Hepatocyte (in vitro differentiated cells): ENCODE data around the gene PLCL2. TPM values are rescaled to one million over a fixed set of nuclear protein-coding genes. Genes with fewer than 3 reads are reported as not detected.

Experiments
- DNase-seq: peaks from one replicate; pipeline ENCODE4 v3.0.0-alpha.2; 2016; ENCODE audit warnings: low spot score
- H2AFZ ChIP-seq: fragments of 200-600 bp; sonication (generic); 2 replicates; pipeline ENCODE4 v1.6.0; 2016; ENCODE audit warnings: antibody characterized with exemption, mild to moderate bottlenecking
- H3K27ac ChIP-seq: fragments of 200-600 bp; sonication (generic); 2 replicates; pipeline ENCODE4 v1.5.1; 2016; ENCODE audit warnings: mild to moderate bottlenecking
- H3K27me3 ChIP-seq: fragments of 200-600 bp; sonication (generic); 2 replicates; pipeline ENCODE4 v1.6.1; 2016
- H3K36me3 ChIP-seq: fragments of 200-600 bp; sonication (generic); replicated peaks from 2 replicates; pipeline ENCODE4 v1.5.1; 2016; ENCODE audit warnings: low read depth; ENCODE audit not compliant: insufficient read depth
- H3K4me1 ChIP-seq: fragments of 200-600 bp; sonication (generic); 2 replicates; pipeline ENCODE4 v1.5.1; 2016; ENCODE audit warnings: mild to moderate bottlenecking, moderate library complexity; ENCODE audit not compliant: insufficient read depth
- H3K4me2 ChIP-seq: fragments of 200-600 bp; sonication (generic); 2 replicates; pipeline ENCODE4 v1.6.0; 2016
- H3K4me3 ChIP-seq: fragments of 200-600 bp; sonication (generic); 2 replicates; pipeline ENCODE4 v1.5.1; 2016; ENCODE audit warnings: mild to moderate bottlenecking
- H3K79me2 ChIP-seq: fragments of 200-600 bp; sonication (generic); 2 replicates; pipeline ENCODE4 v1.6.0; 2017; ENCODE audit warnings: mild to moderate bottlenecking
- H3K9me2 ChIP-seq: fragments of 200-600 bp; sonication (generic); replicated peaks from 2 replicates; pipeline ENCODE4 v1.6.0; 2017; ENCODE audit warnings: mild to moderate bottlenecking; ENCODE audit not compliant: insufficient read depth
- H3K9me3 ChIP-seq: fragments of 200-600 bp; sonication (generic); 2 replicates; pipeline ENCODE4 v1.5.1; 2016; ENCODE audit warnings: low read depth, mild to moderate bottlenecking
- H4K20me1 ChIP-seq: fragments of 200-600 bp; sonication (generic); 2 replicates; pipeline ENCODE4 v1.6.0; 2016; ENCODE audit warnings: mild to moderate bottlenecking; ENCODE audit not compliant: insufficient read depth, poor library complexity, severe bottlenecking
- EZH2 ChIP-seq: fragments of 200-600 bp; sonication (generic); IDR thresholded peaks from 2 replicates; pipeline ENCODE4 v1.6.1; 2016; ENCODE audit warnings: antibody characterized with exemption, mild to moderate bottlenecking, borderline replicate concordance
- EZH2phosphoT487 ChIP-seq: fragments of 200-600 bp; sonication (generic); IDR thresholded peaks from one replicate; pipeline ENCODE4 v1.6.1; 2018; ENCODE audit warnings: antibody characterized with exemption, mild to moderate bottlenecking, low read depth, moderate library complexity; ENCODE audit not compliant: unreplicated experiment, severe bottlenecking
- WGBS: methylation state at CpG from one replicate; pipeline ENCODE4 v1.1.6; 2016; ENCODE audit warnings: low lambda C conversion rate; ENCODE audit errors: missing lambda C conversion rate; 5-methylcytosine and 5-hydroxymethylcytosine counted together
- polyA plus RNA-seq: library from polyadenylated mRNA; unstranded; fragments of >200 nt; fragmentation: Nextera tagmentation; extraction: Ambion mirVana; gene quantifications from 2 replicates; pipeline ENCODE4 v1.2.1, GENCODE V29; 2016
- total RNA-seq: library from RNA; depleted of rRNA; stranded (reverse); fragments of >200 nt; gene quantifications from 2 replicates; pipeline ENCODE4 v1.2.3, GENCODE V29; 2014
- TF ChIP-seq, protein P1 (sequence below): fragments of 200-600 bp; sonication (generic); IDR thresholded peaks from 2 replicates; pipeline ENCODE4 v1.5.1; 2016; ENCODE audit warnings: antibody characterized with exemption, mild to moderate bottlenecking; ENCODE audit not compliant: poor library complexity

Gene PLCL2
- total and polyA plus RNA-seq, 2 experiments from 2014 or later, result 3.2 to 14.2 TPM

- DNase-seq, result no peak
Measured at GRCh38 chr3:17047894-17048293, 163.1 kb downstream of the PLCL2 start.

GRCh38 chr3:17050071-17050470, 165.3 kb downstream of the PLCL2 start:
- H3K4me2 ChIP-seq, result no peak overlapping the region

More at GRCh38 chr3:17047894-17048293, 163.1 kb downstream of the PLCL2 start:
- Histone ChIP-seq H3K4me3 (no peak overlapping the region), H3K36me3 (no peaks in the 10 kb centered on the region), H3K4me1 (no peaks in the 10 kb centered on the region), H3K9me2 (no peaks in the 10 kb centered on the region), H3K27me3 (no peaks in the 10 kb centered on the region), H3K4me2 (no peak overlapping the region), H3K79me2 (no peaks in the 10 kb centered on the region), H2AFZ (no peak overlapping the region), H3K27ac (no peak overlapping the region), H4K20me1 (no peaks in the 10 kb centered on the region), H3K9me3 (peaks cover 7% of the 10 kb centered on the region)
- TF ChIP-seq, protein P1, sequence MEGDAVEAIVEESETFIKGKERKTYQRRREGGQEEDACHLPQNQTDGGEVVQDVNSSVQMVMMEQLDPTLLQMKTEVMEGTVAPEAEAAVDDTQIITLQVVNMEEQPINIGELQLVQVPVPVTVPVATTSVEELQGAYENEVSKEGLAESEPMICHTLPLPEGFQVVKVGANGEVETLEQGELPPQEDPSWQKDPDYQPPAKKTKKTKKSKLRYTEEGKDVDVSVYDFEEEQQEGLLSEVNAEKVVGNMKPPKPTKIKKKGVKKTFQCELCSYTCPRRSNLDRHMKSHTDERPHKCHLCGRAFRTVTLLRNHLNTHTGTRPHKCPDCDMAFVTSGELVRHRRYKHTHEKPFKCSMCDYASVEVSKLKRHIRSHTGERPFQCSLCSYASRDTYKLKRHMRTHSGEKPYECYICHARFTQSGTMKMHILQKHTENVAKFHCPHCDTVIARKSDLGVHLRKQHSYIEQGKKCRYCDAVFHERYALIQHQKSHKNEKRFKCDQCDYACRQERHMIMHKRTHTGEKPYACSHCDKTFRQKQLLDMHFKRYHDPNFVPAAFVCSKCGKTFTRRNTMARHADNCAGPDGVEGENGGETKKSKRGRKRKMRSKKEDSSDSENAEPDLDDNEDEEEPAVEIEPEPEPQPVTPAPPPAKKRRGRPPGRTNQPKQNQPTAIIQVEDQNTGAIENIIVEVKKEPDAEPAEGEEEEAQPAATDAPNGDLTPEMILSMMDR, result no peak
- TF ChIP-seq EZH2phosphoT487, result no peak
- no peak for TF ChIP-seq EZH2
- WGBS, result 81% methylated on average over 3 of the region's 3 CpGs

GRCh38 chr3:17050506-17050905, 165.8 kb downstream of the PLCL2 start:
- no peaks in the 10 kb centered on the region for H3K79me2 ChIP-seq
- H3K4me1 ChIP-seq, result no peaks in the 10 kb centered on the region
- no peaks in the 10 kb centered on the region for H3K36me3 ChIP-seq
- peaks cover 7% of the 10 kb centered on the region for H3K9me3 ChIP-seq
- no peaks in the 10 kb centered on the region for H4K20me1 ChIP-seq
- no peaks in the 10 kb centered on the region for H3K9me2 ChIP-seq
- H3K4me2 ChIP-seq, result no peak overlapping the region
- TF ChIP-seq EZH2phosphoT487 (no peak), EZH2 (no peak)
- TF ChIP-seq, protein P1, result no peak
- 94% methylated on average over 2 of the region's 2 CpGs for WGBS
- no peak for DNase-seq
- no peak overlapping the region for H3K4me3 ChIP-seq
- no peaks in the 10 kb centered on the region for H3K27me3 ChIP-seq
- no peak overlapping the region for H3K27ac ChIP-seq
- no peak overlapping the region for H2AFZ ChIP-seq

More at GRCh38 chr3:17050071-17050470, 165.3 kb downstream of the PLCL2 start:
- Histone ChIP-seq H3K4me1 (no peaks in the 10 kb centered on the region), H3K4me3 (no peak overlapping the region), H3K9me2 (no peaks in the 10 kb centered on the region), H2AFZ (no peak overlapping the region), H3K36me3 (no peaks in the 10 kb centered on the region), H4K20me1 (no peaks in the 10 kb centered on the region), H3K27ac (no peak overlapping the region), H3K79me2 (no peaks in the 10 kb centered on the region), H3K9me3 (peaks cover 7% of the 10 kb centered on the region), H3K27me3 (no peaks in the 10 kb centered on the region)
- TF ChIP-seq EZH2 (no peak), EZH2phosphoT487 (no peak)
- TF ChIP-seq, protein P1, result no peak
- DNase-seq, result no peak
- 97% methylated on average over 4 of the region's 4 CpGs for WGBS

DNA sequence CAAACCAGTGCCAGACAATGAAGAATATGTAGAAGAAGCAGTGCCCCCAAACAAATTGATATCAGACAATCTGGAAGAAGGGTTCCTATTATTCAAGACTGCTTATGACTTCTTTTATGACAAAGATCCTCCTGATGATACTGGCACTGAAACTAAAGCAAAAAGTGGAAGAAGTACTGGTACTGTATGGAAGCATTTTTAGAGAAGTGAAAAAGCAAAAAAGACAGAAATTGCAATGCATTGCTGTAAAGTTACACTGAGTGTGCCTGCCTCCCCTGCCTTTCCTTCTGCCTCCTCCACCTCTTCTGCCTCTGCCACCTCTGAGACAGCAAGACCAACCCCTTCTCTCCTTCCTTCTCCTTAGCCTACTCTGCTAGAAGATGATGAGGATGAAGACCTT, 167.6 kb downstream of the PLCL2 start:
- H4K20me1 ChIP-seq, result no peaks in the 10 kb centered on the region
- H3K9me2 ChIP-seq, result no peaks in the 10 kb centered on the region
- no peak overlapping the region for H3K27ac ChIP-seq
- no peaks in the 10 kb centered on the region for H3K36me3 ChIP-seq
- H3K4me3 ChIP-seq, result no peak overlapping the region
- no peaks in the 10 kb centered on the region for H3K27me3 ChIP-seq
- no peaks in the 10 kb centered on the region for H3K79me2 ChIP-seq
- TF ChIP-seq EZH2 (no peak), EZH2phosphoT487 (no peak)
- TF ChIP-seq, protein P1, result no peak
- peaks cover 7% of the 10 kb centered on the region for H3K9me3 ChIP-seq
- no peak overlapping the region for H3K4me2 ChIP-seq
- H3K4me1 ChIP-seq, result no peaks in the 10 kb centered on the region
- no peak overlapping the region for H2AFZ ChIP-seq
- no peak for DNase-seq
